Activated B cell treated with CpG ODN at 0.5 μM for 24 hours (primary cell): ENCODE data around the gene OR8H2. TPM values are rescaled to one million over a fixed set of nuclear protein-coding genes. Genes with fewer than 3 reads are reported as not detected.
"Not testable (repeated sequence)": the region's sequence is repeated elsewhere in the genome, so short reads cannot be mapped to it uniquely, and the experiment has no call there.

Experiments
- ATAC-seq: fragments of 200-7000 bp; cut with Tn5 transposase; one replicate; pipeline ENCODE4 v1.10.0; 2021; ENCODE audit warnings: low read depth, mild to moderate bottlenecking, moderate library complexity
- CTCF ChIA-PET: fragments of 350-600 bp; sonication (Branson Sonifier 250); formaldehyde crosslinking; loops from one replicate; lab custom pipeline; 2021; ENCODE audit warnings: antibody characterized with exemption; lab: Charles Lee
- POLR2A ChIA-PET: fragments of 350-600 bp; sonication (Branson Sonifier 250); formaldehyde crosslinking; loops from one replicate; lab custom pipeline; 2021; ENCODE audit warnings: antibody characterized with exemption; lab: Charles Lee
- DNase-seq: peaks from one replicate; pipeline ENCODE4 v3.0.0; 2022
- H3K27ac Mint-ChIP-seq: one replicate; pipeline ENCODE4 v1.8.0; 2020; ENCODE audit warnings: mixed read lengths
- H3K27me3 Mint-ChIP-seq: one replicate; pipeline ENCODE4 v1.8.0; 2021; ENCODE audit warnings: mixed read lengths
- H3K36me3 Mint-ChIP-seq: one replicate; pipeline ENCODE4 v1.8.0; 2021; ENCODE audit warnings: low read depth, mixed read lengths
- H3K4me1 Mint-ChIP-seq: one replicate; pipeline ENCODE4 v1.8.0; 2021; ENCODE audit warnings: mixed read lengths
- H3K4me3 Mint-ChIP-seq: one replicate; pipeline ENCODE4 v1.8.0; 2020; ENCODE audit warnings: mild to moderate bottlenecking, mixed read lengths
- H3K9me3 Mint-ChIP-seq: one replicate; pipeline ENCODE4 v1.8.0; 2020; ENCODE audit warnings: mixed read lengths
- intact Hi-C: fragments of 100-400 bp; cut with micrococcal nuclease; formaldehyde crosslinking; loops from one replicate; pipeline ENCODE4 v1.15.1; 2024
- total RNA-seq: library from RNA; stranded (reverse); gene quantifications from 2 replicates; pipeline ENCODE4 v1.2.3, GENCODE V29; 2022
- TF ChIP-seq, protein P1 (sequence below): fragments of 200-600 bp; IDR thresholded peaks from one replicate; pipeline ENCODE4 v1.8.0; 2022; ENCODE audit warnings: antibody characterized with exemption, mild to moderate bottlenecking

The OR8H2 gene
- total RNA-seq, 1 donor from 2014 or later, result not detected

GRCh38 chr11:56093008-56093407, 10.5 kb upstream of the OR8H2 start, which contains the start of gene OR8I2:
Gene OR8I2, plus strand, starts transcription at chr11:56093308. Its CDS starts 0 bp downstream, at chr11:56093308.
- DNase-seq (no peak), ATAC-seq (no peak)
- Mint-ChIP-seq H3K9me3 (peaks cover 3% of the 10 kb centered on the region), H3K27ac (no peak within 1 kb of the TSS), H3K36me3 (no peaks in the 10 kb centered on the region), H3K4me1 (no peaks in the 10 kb centered on the region), H3K4me3 (no peak within 1 kb of the TSS), H3K27me3 (no peaks in the 10 kb centered on the region)
- TF ChIP-seq, protein P1, sequence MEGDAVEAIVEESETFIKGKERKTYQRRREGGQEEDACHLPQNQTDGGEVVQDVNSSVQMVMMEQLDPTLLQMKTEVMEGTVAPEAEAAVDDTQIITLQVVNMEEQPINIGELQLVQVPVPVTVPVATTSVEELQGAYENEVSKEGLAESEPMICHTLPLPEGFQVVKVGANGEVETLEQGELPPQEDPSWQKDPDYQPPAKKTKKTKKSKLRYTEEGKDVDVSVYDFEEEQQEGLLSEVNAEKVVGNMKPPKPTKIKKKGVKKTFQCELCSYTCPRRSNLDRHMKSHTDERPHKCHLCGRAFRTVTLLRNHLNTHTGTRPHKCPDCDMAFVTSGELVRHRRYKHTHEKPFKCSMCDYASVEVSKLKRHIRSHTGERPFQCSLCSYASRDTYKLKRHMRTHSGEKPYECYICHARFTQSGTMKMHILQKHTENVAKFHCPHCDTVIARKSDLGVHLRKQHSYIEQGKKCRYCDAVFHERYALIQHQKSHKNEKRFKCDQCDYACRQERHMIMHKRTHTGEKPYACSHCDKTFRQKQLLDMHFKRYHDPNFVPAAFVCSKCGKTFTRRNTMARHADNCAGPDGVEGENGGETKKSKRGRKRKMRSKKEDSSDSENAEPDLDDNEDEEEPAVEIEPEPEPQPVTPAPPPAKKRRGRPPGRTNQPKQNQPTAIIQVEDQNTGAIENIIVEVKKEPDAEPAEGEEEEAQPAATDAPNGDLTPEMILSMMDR, result no peak
- intact Hi-C loops, result no loop called here
- ChIA-PET CTCF (no interaction called here), POLR2A (no interaction called here)

- ChIA-PET POLR2A (no interaction called here), CTCF (no interaction called here)
- no peak for ATAC-seq
- DNase-seq, result no peak
- no peaks in the 10 kb centered on the region for H3K4me1 Mint-ChIP-seq
- intact Hi-C loops, result no loop called here
- H3K4me3 Mint-ChIP-seq, result no peak within 1 kb of the TSS
- H3K36me3 Mint-ChIP-seq, result no peaks in the 10 kb centered on the region
- TF ChIP-seq, protein P1, result no peak
- H3K9me3 Mint-ChIP-seq, result peaks cover 4% of the 10 kb centered on the region
- no peak within 1 kb of the TSS for H3K27ac Mint-ChIP-seq
- no peaks in the 10 kb centered on the region for H3K27me3 Mint-ChIP-seq
These were observed 18.6 kb downstream of the OR8H2 start, which contains the start of gene OR8H3 for GRCh38 chr11:56122073-56122472. Gene OR8H3, plus strand, starts transcription at chr11:56122373. Its CDS starts 0 bp downstream, at chr11:56122373.

DNA sequence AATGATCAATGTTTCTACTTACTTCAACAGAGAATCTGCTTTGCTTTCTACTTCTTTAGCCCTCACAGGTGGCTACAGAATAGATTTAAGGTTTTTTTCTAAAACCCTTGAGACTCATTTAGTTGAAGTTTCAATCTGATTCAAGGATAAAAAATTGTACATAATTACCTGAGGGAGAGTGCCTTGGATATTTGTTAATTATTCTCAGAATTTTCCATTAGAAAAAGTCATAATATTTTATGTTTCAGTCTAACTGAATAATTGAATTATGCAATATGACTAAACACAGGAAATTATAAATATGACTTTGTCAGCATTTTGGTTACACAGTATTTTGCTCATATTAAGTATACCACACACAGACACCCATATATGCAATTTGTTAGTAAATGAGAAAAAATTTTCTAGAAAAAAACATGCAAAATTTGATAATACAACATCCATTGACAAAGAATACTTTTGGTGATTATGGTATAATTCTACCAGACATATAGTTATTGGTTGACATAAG, 36.7 kb downstream of the OR8H2 start, which contains the start of gene OR8J3:
Gene OR8J3, minus strand, starts transcription at position 51 of the 511 bp plus-strand sequence. CDS start 2,483 bp downstream, outside the sequence.
- TF ChIP-seq, protein P1, result no peak
- ChIA-PET POLR2A (no interaction called here), CTCF (no interaction called here)
- H3K4me3 Mint-ChIP-seq, result no peak within 1 kb of the TSS
- no peaks in the 10 kb centered on the region for H3K27me3 Mint-ChIP-seq
- no peaks in the 10 kb centered on the region for H3K4me1 Mint-ChIP-seq
- intact Hi-C loops, result no loop called here
- DNase-seq (no peak), ATAC-seq (no peak)
- no peak within 1 kb of the TSS for H3K27ac Mint-ChIP-seq
- H3K36me3 Mint-ChIP-seq, result no peaks in the 10 kb centered on the region
- peaks cover 12% of the 10 kb centered on the region for H3K9me3 Mint-ChIP-seq

GRCh38 chr11:56143681-56144080, 40.2 kb downstream of the OR8H2 start:
- H3K9me3 Mint-ChIP-seq, ATAC-seq, H3K4me3 Mint-ChIP-seq, H3K27me3 Mint-ChIP-seq, intact Hi-C loops, H3K36me3 Mint-ChIP-seq, CTCF ChIA-PET, POLR2A ChIA-PET, H3K4me1 Mint-ChIP-seq, H3K27ac Mint-ChIP-seq, DNase-seq: not testable (repeated sequence)

GRCh38 chr11:56151376-56151775, 47.9 kb downstream of the OR8H2 start:
- H3K27ac Mint-ChIP-seq, result no peak overlapping the region
- intact Hi-C loops, result no loop called here
- no peak overlapping the region for H3K4me3 Mint-ChIP-seq
- no peaks in the 10 kb centered on the region for H3K36me3 Mint-ChIP-seq
- POLR2A ChIA-PET, result no interaction called here
- peaks cover 20% of the 10 kb centered on the region for H3K9me3 Mint-ChIP-seq
- no peaks in the 10 kb centered on the region for H3K4me1 Mint-ChIP-seq
- no peak for ATAC-seq
- H3K27me3 Mint-ChIP-seq, result no peaks in the 10 kb centered on the region
- TF ChIP-seq, protein P1, result no peak
- CTCF ChIA-PET, result no interaction called here
- DNase-seq, result no peak

DNA sequence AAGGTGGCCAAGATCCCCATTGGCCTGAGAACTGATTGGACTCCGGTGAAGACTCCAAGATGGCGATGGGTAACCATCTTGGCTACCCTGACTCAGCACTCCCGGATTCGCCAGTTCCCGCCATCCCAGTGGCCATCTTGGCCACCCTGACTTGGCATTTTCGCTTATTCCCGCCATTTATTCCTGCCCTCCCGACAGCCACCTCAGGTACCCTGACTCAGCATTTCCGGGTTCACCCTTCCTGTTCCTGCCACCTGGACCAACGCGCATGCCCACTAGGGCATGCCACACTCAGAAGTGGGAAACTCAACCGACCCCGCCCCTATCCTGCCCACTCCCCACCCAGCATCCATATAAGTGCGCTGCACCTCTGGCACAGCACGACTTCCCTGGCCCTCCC, 48.8 kb downstream of the OR8H2 start:
- Mint-ChIP-seq H3K4me3 (no peak overlapping the region), H3K27me3 (no peaks in the 10 kb centered on the region), H3K4me1 (no peaks in the 10 kb centered on the region), H3K36me3 (no peaks in the 10 kb centered on the region), H3K27ac (no peak overlapping the region), H3K9me3 (peaks cover 22% of the 10 kb centered on the region)
- DNase-seq, result no peak
- ATAC-seq, result no peak
- intact Hi-C loops, result no loop called here
- TF ChIP-seq, protein P1, result no peak
- ChIA-PET POLR2A (no interaction called here), CTCF (no interaction called here)
